Measurements from ENCODE around the gene CDH23.

DNA sequence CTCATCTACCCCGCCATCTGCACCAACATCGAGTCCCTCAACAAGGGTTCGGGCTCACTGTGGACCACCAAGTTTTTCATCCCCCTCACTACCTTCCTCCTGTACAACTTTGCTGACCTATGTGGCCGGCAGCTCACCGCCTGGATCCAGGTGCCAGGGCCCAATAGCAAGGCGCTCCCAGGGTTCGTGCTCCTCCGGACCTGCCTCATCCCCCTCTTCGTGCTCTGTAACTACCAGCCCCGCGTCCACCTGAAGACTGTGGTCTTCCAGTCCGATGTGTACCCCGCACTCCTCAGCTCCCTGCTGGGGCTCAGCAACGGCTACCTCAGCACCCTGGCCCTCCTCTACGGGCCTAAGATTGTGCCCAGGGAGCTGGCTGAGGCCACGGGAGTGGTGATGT lies 34.6 kb upstream of the CDH23 start:
- TF ChIP-seq POLR2A (IDR thresholded peaks at IDR 0.05; ENCODE audit: low read length), result no peak
- no peak for TF ChIP-seq GATA1 (IDR thresholded peaks at IDR 0.05; ENCODE audit: low read depth, low read length)

Measured in erythroblast (primary cell).